22Rv1 (cell line): Measurements from ENCODE around the gene PCSK5.
A peak's percentile ranks its signal among the peaks of the same experiment; 100 is the strongest.

Experiments used
- H3K27ac ChIP-seq: fragments of 450-650 bp; 2 replicates; pipeline ENCODE4 v1.5.1; 2017
- ZFX ChIP-seq: fragments of 450-650 bp; IDR thresholded peaks from 2 replicates; pipeline ENCODE4 v1.6.1; 2017; ENCODE audit warnings: antibody characterized with exemption, borderline replicate concordance
- TF ChIP-seq, protein P1 (sequence below): fragments of 450-650 bp; IDR thresholded peaks from 2 replicates; pipeline ENCODE4 v1.5.1; 2017; ENCODE audit warnings: mild to moderate bottlenecking

PCSK5 gene

DNA sequence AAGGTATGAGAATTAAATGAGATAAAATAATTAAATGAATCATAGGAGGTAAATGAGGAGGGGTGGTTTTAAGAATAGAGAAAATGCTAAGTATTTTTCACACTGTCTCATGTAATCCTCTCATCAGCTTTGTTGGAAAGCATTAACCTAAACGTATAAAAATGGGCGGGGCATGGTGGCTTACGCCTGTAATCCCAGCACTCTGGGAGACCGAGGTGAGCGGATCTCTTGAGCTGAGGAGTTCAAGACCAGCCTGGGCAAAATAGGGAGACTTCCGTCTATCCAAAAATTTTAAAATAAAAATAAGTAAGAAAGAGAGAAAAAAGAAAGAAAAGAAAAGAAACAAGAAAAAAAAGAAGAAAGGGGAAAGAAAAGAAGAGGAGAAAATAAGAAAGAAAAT is 505.7 kb downstream of the PCSK5 start:
- TF ChIP-seq ZFX: no peak
- TF ChIP-seq, protein P1, sequence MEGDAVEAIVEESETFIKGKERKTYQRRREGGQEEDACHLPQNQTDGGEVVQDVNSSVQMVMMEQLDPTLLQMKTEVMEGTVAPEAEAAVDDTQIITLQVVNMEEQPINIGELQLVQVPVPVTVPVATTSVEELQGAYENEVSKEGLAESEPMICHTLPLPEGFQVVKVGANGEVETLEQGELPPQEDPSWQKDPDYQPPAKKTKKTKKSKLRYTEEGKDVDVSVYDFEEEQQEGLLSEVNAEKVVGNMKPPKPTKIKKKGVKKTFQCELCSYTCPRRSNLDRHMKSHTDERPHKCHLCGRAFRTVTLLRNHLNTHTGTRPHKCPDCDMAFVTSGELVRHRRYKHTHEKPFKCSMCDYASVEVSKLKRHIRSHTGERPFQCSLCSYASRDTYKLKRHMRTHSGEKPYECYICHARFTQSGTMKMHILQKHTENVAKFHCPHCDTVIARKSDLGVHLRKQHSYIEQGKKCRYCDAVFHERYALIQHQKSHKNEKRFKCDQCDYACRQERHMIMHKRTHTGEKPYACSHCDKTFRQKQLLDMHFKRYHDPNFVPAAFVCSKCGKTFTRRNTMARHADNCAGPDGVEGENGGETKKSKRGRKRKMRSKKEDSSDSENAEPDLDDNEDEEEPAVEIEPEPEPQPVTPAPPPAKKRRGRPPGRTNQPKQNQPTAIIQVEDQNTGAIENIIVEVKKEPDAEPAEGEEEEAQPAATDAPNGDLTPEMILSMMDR: no peak
- no peak overlapping the region for H3K27ac ChIP-seq

DNA sequence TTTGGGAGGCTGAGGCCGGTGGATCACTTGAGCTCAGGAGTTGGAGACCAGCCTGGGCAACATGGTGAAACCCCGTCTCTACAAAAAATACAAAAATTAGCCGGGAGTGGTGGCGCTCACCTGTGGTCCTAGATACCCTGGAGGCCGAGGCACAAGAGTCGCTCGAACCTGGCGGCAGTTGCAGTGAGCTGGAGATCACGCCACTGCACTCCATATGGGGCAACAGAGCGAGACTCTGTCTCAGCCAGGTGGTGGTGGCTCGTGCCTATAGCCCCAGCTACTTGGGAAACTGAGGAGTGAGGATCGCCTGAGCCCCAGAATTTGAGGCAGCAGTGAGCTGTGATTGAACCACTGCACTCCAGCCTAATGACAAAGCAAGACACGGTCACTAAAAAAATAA is 506.1 kb downstream of the PCSK5 start:
- H3K27ac ChIP-seq: no peak overlapping the region
- TF ChIP-seq, protein P1: no peak
- TF ChIP-seq ZFX: no peak

DNA sequence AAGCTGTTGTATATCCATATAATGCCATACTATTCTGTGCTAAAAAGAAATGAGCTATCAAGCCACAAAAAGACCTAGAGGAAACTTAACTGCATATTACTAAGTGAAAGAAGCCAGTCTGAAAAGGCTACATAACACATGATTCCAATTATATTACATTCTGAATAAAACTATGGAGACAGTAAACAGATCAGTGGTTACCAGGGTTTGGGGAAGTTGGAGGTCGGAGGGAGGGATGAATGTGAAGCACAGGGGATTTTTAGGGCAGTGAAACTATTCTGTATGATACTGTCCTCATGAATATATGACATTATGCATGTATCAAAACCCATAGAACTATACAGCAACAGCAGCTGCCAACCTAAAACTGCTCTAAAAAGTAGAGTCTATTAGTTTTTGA is 509.4 kb downstream of the PCSK5 start:
- TF ChIP-seq ZFX: no peak
- TF ChIP-seq, protein P1: no peak
- no peak overlapping the region for H3K27ac ChIP-seq

DNA sequence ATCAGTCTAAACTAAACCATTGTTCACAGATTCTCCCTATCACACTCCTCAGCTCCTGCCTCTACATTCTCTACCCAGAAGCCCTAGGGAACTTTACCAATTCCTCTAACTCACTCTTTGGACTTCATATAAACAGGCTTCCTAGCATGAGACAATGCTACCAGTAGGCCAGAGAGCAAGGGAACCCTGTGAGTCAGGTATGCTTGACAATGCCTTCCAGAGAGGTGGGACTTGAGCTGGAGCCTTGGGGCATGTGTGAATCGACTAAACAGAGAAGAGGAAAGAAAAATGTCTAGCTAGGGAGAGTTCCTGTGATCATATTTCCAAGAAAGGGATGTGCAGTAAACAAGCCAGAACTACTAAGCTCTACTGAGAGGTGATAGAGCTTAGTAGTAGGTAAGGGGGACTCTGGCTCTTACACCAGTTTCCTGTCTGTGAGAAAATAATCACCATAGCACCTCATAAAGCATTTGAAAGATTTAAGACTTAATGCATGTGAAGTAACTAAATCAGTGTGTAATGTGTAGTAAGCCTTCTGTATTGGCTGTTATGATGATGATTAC is 510.1 kb downstream of the PCSK5 start:
- no peak overlapping the region for H3K27ac ChIP-seq

DNA sequence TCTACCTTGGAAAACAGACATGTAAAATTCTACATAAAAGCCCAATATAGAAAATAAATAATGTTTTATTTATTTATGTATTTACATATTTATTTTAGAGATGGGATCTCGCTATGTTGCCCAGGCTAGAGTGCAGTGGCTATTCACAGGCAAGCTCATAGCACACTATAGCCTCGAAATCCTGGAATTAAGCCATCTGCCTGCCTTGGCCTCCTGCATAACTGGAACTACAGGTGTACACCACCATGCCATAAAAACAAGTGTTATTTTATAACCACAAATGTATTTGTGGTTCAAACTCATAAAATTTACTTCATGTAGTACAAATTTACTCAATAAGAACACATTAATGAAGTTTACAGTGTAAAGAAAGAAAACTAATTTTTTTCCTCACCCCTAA is 510.7 kb downstream of the PCSK5 start:
- H3K27ac ChIP-seq: no peak overlapping the region
- no peak for TF ChIP-seq ZFX
- TF ChIP-seq, protein P1: no peak

More for the DNA sequence above, 510.1 kb downstream of the PCSK5 start:
- TF ChIP-seq, protein P1: no peak
- no peak for TF ChIP-seq ZFX

DNA sequence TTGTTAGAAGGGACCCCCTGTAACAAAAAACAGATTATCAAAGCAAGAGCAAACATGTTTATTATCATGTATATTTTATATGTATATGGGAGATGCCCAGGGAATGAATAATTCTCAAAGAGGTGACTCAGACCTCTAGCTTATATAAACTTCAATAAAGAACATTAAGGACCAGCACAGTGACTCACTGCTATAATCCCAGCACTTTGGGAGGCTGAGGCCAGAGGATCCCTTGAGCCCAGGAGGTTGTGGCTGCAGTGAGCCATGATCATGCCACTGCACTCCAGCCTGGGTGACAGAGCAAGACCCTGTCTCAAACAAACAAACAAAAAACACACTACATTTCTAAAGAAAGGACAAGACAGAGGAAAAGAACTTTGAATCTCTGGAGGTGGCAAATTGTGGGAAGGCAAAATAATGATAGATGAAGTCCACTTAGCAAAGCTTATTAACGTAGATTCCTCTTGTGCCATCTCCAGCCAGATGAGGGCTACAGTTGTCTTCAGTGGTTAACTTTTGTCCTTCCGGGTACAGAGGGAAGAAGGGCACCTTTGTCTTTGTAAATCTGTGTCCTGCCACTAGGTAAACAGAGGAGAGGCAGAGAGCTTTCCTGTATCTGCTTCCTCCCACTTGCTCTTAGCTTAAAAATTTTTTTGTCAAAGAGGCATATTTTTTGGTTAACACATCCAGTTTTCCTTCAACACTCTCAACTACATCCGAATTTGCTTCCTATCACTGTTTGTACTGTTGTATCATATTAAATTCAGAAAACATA is 511.3 kb downstream of the PCSK5 start:
- TF ChIP-seq, protein P1: no peak
- TF ChIP-seq ZFX: no peak
- peak overlapping the region; percentile 6; the same call in 1 of the 2 replicates for H3K27ac ChIP-seq

DNA sequence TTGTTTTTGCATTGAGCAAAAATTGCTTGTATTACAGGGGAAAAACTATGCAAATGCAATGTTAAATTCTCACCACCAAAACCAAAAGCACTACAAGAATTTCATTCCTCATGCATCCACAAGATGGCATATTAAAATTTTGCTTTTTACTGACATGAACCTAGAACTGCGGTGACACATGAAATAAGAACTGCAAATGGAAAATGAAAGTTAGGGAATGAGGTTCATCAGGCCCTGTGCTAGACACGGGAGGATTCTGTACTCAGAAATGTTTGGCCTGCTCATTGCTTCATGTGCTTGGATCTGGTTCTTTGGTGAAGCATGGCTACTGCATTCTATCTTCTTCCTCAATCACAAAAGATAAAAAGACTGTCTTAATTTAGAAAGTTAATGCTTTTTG is 512.9 kb downstream of the PCSK5 start:
- H3K27ac ChIP-seq: no peak overlapping the region
- TF ChIP-seq ZFX: no peak
- TF ChIP-seq, protein P1: peak; percentile 62
